ENCODE measurements around the gene IRGC.

DNA sequence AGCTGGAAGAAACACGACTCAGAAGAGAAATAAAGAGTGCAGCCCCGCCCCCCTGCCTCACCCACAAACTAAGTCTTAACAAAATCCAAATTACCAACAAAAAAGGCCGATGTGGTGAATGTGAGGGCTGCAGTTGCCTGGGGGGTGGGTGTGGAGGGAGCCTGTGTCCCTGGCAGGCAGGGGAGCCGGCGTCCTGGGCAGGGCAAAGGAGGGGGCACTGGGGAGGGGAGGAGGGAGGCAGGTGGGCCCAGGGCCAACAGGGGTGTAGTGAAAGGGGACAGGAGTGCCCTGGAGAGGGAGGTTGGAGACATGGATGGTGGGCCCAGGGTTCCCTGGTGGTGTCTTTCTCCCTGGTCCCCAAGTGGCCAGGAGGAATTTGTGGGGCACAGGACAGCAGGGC lies 4.0 kb downstream of the IRGC start:
- TF ChIP-seq ZNF263 (CRISPR knock-in tag; IDR thresholded peaks at IDR 0.05; ENCODE audit: low read depth) (no peak), CTCF (IDR thresholded peaks at IDR 0.05) (no peak), CBFB (CRISPR knock-in tag; IDR thresholded peaks at IDR 0.05; ENCODE audit: low read depth) (no peak), CREM (CRISPR knock-in tag; IDR thresholded peaks at IDR 0.05) (no peak), TEAD1 (CRISPR knock-in tag; IDR thresholded peaks at IDR 0.05) (no peak)
- TF ChIP-seq, protein P1, sequence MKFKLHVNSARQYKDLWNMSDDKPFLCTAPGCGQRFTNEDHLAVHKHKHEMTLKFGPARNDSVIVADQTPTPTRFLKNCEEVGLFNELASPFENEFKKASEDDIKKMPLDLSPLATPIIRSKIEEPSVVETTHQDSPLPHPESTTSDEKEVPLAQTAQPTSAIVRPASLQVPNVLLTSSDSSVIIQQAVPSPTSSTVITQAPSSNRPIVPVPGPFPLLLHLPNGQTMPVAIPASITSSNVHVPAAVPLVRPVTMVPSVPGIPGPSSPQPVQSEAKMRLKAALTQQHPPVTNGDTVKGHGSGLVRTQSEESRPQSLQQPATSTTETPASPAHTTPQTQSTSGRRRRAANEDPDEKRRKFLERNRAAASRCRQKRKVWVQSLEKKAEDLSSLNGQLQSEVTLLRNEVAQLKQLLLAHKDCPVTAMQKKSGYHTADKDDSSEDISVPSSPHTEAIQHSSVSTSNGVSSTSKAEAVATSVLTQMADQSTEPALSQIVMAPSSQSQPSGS (CRISPR knock-in tag; IDR thresholded peaks at IDR 0.05; ENCODE audit: borderline replicate concordance, low read depth): no peak
